Islet of Langerhans (tissue), 1 donor: ENCODE measurements around the gene PRR14.

Experiments used
- FAIRE-seq: peaks from one replicate; lab custom pipeline; 2011; peaks lifted over from hg19 to GRCh38; lab: Jason Lieb, UNC

Gene PRR14

GRCh38 chr16:30659507-30660423 lies 9.0 kb downstream of the PRR14 start:
- FAIRE-seq, result no peak

- FAIRE-seq, result no peak
Observed at GRCh38 chr16:30660424-30661261, 9.9 kb downstream of the PRR14 start.

GRCh38 chr16:30662449-30662848 lies 11.7 kb downstream of the PRR14 start:
- no peak for FAIRE-seq

- FAIRE-seq, result no peak
Observed at GRCh38 chr16:30663038-30663437, 12.3 kb downstream of the PRR14 start.

GRCh38 chr16:30663820-30664219 lies 13.1 kb downstream of the PRR14 start:
- FAIRE-seq, result no peak

GRCh38 chr16:30664616-30665109 lies 13.9 kb downstream of the PRR14 start:
- FAIRE-seq, result no peak

- FAIRE-seq, result no peak
Observed at GRCh38 chr16:30665155-30665829, 14.5 kb downstream of the PRR14 start.

GRCh38 chr16:30665830-30666190 lies 15.1 kb downstream of the PRR14 start:
- no peak for FAIRE-seq

- no peak for FAIRE-seq
Observed at GRCh38 chr16:30666681-30667080, 15.9 kb downstream of the PRR14 start.

- no peak for FAIRE-seq
Observed at GRCh38 chr16:30667361-30667905, 16.7 kb downstream of the PRR14 start.

- no peak for FAIRE-seq
Observed at GRCh38 chr16:30668393-30668792, 17.6 kb downstream of the PRR14 start.

GRCh38 chr16:30669026-30669902 lies 18.5 kb downstream of the PRR14 start:
- no peak for FAIRE-seq

- FAIRE-seq, result no peak
Observed at GRCh38 chr16:30669903-30670824, 19.4 kb downstream of the PRR14 start.

- no peak for FAIRE-seq
Observed at GRCh38 chr16:30675143-30675542, 24.4 kb downstream of the PRR14 start.

GRCh38 chr16:30677931-30678585 lies 27.3 kb downstream of the PRR14 start:
- no peak for FAIRE-seq

- no peak for FAIRE-seq
Observed at GRCh38 chr16:30678586-30678970, 27.8 kb downstream of the PRR14 start.

- FAIRE-seq, result no peak
Observed at GRCh38 chr16:30680326-30680725, 29.6 kb downstream of the PRR14 start.

GRCh38 chr16:30688701-30689100 lies 37.9 kb downstream of the PRR14 start:
- FAIRE-seq, result no peak

- no peak for FAIRE-seq
Observed at GRCh38 chr16:30691907-30692306, 41.1 kb downstream of the PRR14 start.
